ENCODE data around the gene CHMP1B.
"Not testable (repeated sequence)": the region's sequence is repeated elsewhere in the genome, so short reads cannot be mapped to it uniquely, and the experiment has no call there.

The CHMP1B gene

DNA sequence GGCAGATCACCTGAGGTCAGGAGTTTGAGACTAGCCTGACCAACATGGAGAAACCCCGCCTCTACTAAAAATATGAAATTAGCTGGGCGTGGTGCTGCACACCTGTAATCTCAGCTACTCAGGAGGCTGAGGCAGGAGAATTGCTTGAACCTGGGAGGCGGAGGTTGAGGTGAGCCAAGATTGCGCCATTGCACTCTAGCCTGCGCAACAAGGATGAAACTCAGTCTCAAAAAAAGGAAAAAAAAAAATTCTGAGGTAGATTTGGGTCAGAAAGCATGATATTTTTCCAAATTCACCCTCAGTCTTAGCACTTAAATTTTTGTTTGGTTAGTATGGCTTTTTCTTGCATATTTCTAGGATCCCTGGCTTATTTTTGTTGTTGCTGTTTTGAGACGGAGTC, 3.3 kb downstream of the CHMP1B start:
- not testable (repeated sequence) for H3K27ac ChIP-seq (ENCODE audit: low read length); DNase-seq (ENCODE audit: low read depth, low spot score); H3K4me1 ChIP-seq (ENCODE audit: control insufficient read depth, insufficient read depth, low read length); H3K36me3 ChIP-seq (ENCODE audit: control insufficient read depth, insufficient read depth, low read length); H3K4me3 ChIP-seq (ENCODE audit: low read length); H3K9me3 ChIP-seq (ENCODE audit: control insufficient read depth, insufficient read depth, low read length); H3K27me3 ChIP-seq (ENCODE audit: control insufficient read depth, insufficient read depth, low read length)
- no CpG with 5 or more reads among the region's 6 CpGs for WGBS (ENCODE audit: insufficient coverage, insufficient read length)

DNA sequence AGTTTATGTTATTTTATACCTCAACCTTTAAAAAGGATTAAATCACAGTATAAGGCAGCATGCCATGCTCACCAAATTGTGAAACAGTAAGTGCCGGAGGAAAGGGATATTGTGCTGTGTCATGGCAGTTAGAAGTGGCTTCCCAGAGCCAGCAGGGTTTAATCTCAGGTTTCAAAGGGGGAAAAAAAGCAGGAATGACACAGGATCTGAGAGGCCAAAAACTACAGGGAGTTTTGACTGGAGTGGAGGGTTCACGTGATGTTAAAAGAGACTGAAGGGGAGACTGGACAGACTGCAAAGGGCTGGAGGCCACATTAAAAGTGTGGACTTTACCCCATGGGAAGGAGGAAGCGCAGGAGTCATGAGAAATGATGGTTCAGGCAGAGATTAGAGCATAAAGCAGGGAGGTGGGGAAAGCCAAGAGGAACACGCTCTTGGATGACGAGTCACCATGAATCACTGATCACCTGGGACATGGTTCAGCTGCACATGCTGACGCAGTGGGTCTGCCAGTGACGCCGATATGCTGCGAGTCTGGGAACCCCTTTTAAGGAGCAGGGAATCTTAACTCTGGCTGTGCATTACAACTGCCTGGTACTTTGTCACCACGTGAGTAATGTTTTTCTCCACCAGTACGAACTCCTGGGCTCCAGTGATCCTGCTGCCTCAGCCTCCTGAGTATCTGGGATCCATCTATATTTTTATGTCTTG, 6.1 kb downstream of the CHMP1B start:
- no peak for DNase-seq (ENCODE audit: low read depth, low spot score)

DNA sequence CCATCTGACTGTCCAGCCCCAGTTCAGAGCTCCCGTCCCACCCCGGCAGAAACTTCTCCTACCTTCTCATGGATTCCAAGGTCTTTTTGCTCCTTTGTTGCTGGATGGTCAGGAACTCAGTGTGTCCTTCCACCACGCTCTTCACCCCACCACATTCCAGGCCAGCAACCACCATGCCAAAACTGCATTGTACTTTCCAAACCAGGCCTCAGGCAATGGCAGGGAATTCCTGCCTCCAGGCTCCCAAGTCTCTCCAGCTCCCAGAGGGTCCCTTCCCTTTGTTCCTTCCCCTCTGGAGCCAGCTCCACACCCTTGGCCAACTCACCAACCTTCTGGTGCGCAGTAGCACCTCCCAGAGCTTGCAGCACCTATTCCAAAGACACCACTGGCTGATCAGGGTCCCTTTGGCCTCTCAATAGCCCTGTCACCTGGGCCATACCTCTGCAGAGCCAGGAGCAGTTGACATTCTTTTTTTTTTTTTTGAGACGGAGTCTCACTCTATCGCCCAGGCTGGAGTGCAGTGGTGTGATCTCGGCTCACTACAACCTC, 8.1 kb downstream of the CHMP1B start:
- H3K4me3 ChIP-seq (ENCODE audit: low read length) = no peak overlapping the region
- H3K27ac ChIP-seq (ENCODE audit: low read length) = no peak overlapping the region
- no peaks in the 10 kb centered on the region for H3K36me3 ChIP-seq (ENCODE audit: control insufficient read depth, insufficient read depth, low read length)
- H3K4me1 ChIP-seq (ENCODE audit: control insufficient read depth, insufficient read depth, low read length) = peaks cover 6% of the 10 kb centered on the region
- H3K9me3 ChIP-seq (ENCODE audit: control insufficient read depth, insufficient read depth, low read length) = no peaks in the 10 kb centered on the region
- WGBS (ENCODE audit: insufficient coverage, insufficient read length) = no CpG with 5 or more reads among the region's 7 CpGs
- no peak for DNase-seq (ENCODE audit: low read depth, low spot score)
- H3K27me3 ChIP-seq (ENCODE audit: control insufficient read depth, insufficient read depth, low read length) = no peaks in the 10 kb centered on the region

More for the DNA sequence above, 6.1 kb downstream of the CHMP1B start:
- Histone ChIP-seq H3K27me3 (ENCODE audit: control insufficient read depth, insufficient read depth, low read length) (no peaks in the 10 kb centered on the region), H3K4me3 (ENCODE audit: low read length) (no peak overlapping the region), H3K36me3 (ENCODE audit: control insufficient read depth, insufficient read depth, low read length) (no peaks in the 10 kb centered on the region), H3K27ac (ENCODE audit: low read length) (no peak overlapping the region), H3K9me3 (ENCODE audit: control insufficient read depth, insufficient read depth, low read length) (no peaks in the 10 kb centered on the region), H3K4me1 (ENCODE audit: control insufficient read depth, insufficient read depth, low read length) (peaks cover 6% of the 10 kb centered on the region)
- no CpG with 5 or more reads among the region's 11 CpGs for WGBS (ENCODE audit: insufficient coverage, insufficient read length)

DNA sequence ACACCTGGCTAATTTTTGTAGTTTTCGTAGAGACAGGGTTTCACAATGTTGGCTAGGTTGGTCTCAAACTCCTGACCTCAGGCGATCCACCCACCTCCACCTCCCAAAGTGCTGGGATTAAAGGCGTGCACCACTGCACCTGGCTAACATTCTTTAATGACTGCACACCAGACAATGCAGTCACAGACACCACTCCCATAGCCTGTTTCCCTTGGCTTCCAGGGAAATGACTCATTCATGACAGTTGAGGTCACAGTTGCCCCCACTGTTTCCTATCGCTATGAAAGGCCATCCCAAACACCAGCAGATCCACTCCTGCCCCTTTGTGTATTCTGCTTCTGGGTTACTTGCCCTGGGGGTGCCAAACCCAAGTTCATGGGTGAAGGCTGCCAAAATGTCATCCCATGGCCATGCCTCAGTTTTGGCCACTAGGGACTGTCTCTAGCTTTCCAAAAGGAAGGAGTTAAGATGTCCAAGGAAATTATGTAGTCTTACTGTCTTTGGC, 8.7 kb downstream of the CHMP1B start:
- Histone ChIP-seq H3K4me1 (ENCODE audit: control insufficient read depth, insufficient read depth, low read length) (peaks cover 6% of the 10 kb centered on the region), H3K27ac (ENCODE audit: low read length) (no peak overlapping the region), H3K36me3 (ENCODE audit: control insufficient read depth, insufficient read depth, low read length) (no peaks in the 10 kb centered on the region), H3K9me3 (ENCODE audit: control insufficient read depth, insufficient read depth, low read length) (no peaks in the 10 kb centered on the region), H3K27me3 (ENCODE audit: control insufficient read depth, insufficient read depth, low read length) (no peaks in the 10 kb centered on the region), H3K4me3 (ENCODE audit: low read length) (no peak overlapping the region)
- no CpG with 5 or more reads among the region's 4 CpGs for WGBS (ENCODE audit: insufficient coverage, insufficient read length)
- DNase-seq (ENCODE audit: low read depth, low spot score) = no peak

DNA sequence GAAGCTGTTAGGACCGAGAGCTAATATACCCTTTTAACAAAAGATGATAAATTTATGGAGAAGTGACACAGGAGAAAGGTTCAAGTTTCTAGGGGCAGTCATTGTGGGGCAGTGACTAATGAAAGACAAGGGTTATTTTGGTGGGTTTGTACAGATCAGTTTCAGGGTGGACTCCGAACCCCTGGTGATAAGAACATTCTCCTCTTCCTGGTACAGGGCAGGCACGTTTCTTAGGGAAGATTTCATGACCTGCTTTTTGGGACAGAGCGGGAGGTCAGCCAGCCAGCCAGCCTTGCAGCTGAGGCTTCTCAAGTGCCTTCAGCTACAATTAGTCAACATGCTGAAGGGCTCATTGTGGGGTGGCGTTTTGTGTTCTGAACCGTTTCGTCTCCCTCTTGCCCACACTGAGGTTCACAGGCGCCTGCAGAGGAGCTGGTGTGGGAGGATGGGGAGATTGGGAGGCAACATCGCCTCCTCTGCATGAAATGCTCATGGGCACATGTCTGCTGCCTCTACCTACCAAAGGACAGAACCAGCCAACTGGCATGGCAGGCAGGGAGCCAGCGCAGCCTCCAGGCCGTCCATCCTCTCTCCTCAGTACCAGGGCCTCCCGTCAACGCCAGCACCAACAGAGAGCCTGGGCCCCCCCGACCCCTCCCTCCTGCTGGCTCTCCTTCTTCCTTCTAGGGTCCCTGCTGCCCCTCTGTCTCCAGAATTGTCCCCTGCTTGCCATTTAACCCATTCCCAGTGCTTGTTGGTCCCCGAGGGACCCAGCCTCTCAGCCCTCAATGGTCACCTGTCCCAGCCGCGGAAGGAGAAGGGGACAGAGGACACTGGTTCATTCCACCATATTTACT, 9.6 kb downstream of the CHMP1B start:
- WGBS (ENCODE audit: insufficient coverage, insufficient read length) = no CpG with 5 or more reads among the region's 17 CpGs
- Histone ChIP-seq H3K36me3 (ENCODE audit: control insufficient read depth, insufficient read depth, low read length) (no peaks in the 10 kb centered on the region), H3K4me1 (ENCODE audit: control insufficient read depth, insufficient read depth, low read length) (peaks cover 6% of the 10 kb centered on the region), H3K27ac (ENCODE audit: low read length) (no peak overlapping the region), H3K4me3 (ENCODE audit: low read length) (no peak overlapping the region), H3K27me3 (ENCODE audit: control insufficient read depth, insufficient read depth, low read length) (no peaks in the 10 kb centered on the region), H3K9me3 (ENCODE audit: control insufficient read depth, insufficient read depth, low read length) (no peaks in the 10 kb centered on the region)
- DNase-seq (ENCODE audit: low read depth, low spot score) = no peak

DNA sequence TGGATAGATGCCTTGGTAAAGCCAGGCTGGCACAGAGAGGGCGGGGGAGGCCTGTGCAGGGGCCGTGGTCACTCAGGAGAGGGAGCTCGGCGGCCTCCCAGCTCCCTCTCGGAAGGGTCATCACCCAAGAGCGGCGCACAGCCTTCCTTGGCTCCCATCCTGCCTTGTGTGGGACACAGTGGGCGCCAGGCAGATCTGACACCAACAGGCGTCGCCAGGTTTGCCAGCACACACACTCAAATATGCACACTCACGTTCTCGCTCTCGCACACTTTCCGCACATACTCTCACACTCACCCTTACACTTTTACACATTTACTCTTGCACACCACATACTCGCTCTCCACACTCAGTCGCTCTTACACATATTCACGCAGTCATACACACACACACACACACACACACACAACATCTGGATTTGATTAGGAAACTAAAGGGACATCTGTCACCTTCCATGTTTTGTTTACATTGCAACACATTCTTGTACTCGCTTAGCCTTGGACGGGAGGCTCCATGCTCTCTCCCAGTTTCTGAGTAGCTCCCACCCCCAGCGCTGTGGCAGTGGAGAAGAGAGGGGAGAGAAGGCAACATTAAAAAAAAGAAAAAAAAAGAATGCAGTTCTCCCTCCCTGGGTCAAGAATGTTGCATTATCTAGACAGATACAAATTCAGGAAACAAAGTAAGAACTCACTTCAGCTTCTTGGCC, 10.5 kb downstream of the CHMP1B start:
- no peak overlapping the region for H3K27ac ChIP-seq (ENCODE audit: low read length)

DNA sequence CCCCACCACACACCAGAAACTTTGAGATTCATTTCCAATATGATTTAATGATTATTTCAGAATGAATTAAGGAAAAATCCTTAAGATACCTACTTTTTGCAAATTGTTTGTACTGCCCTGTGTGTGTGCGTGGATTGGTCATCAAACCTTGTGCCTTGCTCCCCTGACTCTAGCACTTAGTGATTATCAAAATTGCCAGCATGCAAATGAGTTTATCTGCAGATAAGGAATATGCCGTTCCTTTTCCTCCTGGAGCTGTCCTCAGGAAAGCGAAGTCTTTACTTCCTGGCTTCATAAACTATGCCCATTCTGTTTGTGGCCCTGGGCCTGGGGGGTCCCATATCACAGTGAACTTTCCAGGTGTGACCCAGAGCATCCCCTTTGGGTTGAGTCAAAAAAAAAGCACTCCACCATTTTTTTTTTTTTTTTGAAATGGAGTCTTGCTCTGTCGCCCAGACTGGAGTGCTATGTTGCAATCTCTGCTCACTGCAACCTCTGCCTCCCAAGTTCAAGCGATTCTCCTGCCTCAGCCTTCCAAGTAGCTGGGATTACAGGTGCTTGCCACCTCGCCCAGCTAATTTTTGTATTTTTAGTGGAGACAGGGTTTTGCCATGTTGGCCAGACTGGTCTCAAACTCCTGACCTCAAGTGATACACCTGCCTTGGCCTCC, 11.4 kb downstream of the CHMP1B start:
- no peak overlapping the region for H3K27ac ChIP-seq (ENCODE audit: low read length)
- no peak overlapping the region for H3K4me3 ChIP-seq (ENCODE audit: low read length)
- H3K4me1 ChIP-seq (ENCODE audit: control insufficient read depth, insufficient read depth, low read length) = peaks cover 2% of the 10 kb centered on the region; the same call in 1 of the 2 replicates
- H3K27me3 ChIP-seq (ENCODE audit: control insufficient read depth, insufficient read depth, low read length) = no peaks in the 10 kb centered on the region
- no peak for DNase-seq (ENCODE audit: low read depth, low spot score)
- no CpG with 5 or more reads among the region's 6 CpGs for WGBS (ENCODE audit: insufficient coverage, insufficient read length)
- H3K9me3 ChIP-seq (ENCODE audit: control insufficient read depth, insufficient read depth, low read length) = no peaks in the 10 kb centered on the region
- no peaks in the 10 kb centered on the region for H3K36me3 ChIP-seq (ENCODE audit: control insufficient read depth, insufficient read depth, low read length)

More for the DNA sequence above, 10.5 kb downstream of the CHMP1B start:
- H3K27me3 ChIP-seq (ENCODE audit: control insufficient read depth, insufficient read depth, low read length) = no peaks in the 10 kb centered on the region
- H3K36me3 ChIP-seq (ENCODE audit: control insufficient read depth, insufficient read depth, low read length) = no peaks in the 10 kb centered on the region
- DNase-seq (ENCODE audit: low read depth, low spot score) = no peak
- 100% methylated on average over 7 of the region's 20 CpGs for WGBS (ENCODE audit: insufficient coverage, insufficient read length)
- H3K4me3 ChIP-seq (ENCODE audit: low read length) = no peak overlapping the region
- H3K4me1 ChIP-seq (ENCODE audit: control insufficient read depth, insufficient read depth, low read length) = peaks cover 6% of the 10 kb centered on the region
- H3K9me3 ChIP-seq (ENCODE audit: control insufficient read depth, insufficient read depth, low read length) = no peaks in the 10 kb centered on the region

DNA sequence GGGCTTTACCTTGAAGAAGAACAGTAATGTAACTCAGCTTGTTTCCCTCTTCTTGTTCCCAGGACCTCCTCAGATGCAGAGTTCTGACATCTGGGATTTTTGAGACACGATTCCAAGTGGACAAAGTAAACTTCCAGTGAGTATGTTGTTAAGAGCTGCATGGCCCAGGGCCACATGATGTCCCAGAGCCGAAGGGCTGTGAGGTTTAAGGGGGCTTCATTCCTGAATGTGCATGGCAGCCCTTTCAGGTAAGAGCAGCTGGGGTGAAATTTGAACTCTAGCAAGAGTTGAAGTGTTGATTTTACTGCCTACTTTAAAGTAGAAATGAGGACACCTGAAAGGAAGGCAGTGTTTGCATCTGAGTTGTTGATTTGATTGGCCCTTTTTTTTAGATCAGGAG, 13.3 kb downstream of the CHMP1B start:
- Histone ChIP-seq H3K27me3 (ENCODE audit: control insufficient read depth, insufficient read depth, low read length) (no peaks in the 10 kb centered on the region), H3K9me3 (ENCODE audit: control insufficient read depth, insufficient read depth, low read length) (no peaks in the 10 kb centered on the region), H3K4me3 (ENCODE audit: low read length) (no peak overlapping the region), H3K27ac (ENCODE audit: low read length) (no peak overlapping the region), H3K36me3 (ENCODE audit: control insufficient read depth, insufficient read depth, low read length) (no peaks in the 10 kb centered on the region), H3K4me1 (ENCODE audit: control insufficient read depth, insufficient read depth, low read length) (no peaks in the 10 kb centered on the region)
- no peak for DNase-seq (ENCODE audit: low read depth, low spot score)
- no CpG with 5 or more reads among the region's 2 CpGs for WGBS (ENCODE audit: insufficient coverage, insufficient read length)

DNA sequence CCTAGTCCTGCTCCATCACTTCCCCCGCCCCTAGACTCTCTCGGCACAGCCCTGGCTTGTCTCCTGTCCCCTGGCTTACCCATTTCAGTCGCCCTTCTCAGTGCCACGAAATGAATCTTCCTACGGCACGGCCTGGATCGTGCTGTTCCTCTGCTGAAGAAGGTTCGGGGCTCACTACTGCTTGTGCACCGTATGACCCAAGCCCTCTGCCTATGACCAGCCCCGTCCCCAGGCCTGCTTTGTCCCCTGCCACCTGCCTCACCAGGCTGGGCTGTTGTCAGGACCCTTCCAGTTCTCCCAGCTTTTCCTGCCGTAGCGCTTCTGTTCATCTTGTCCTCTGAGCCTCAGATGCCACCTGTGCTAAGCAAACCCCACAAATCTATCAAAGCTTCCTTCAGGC, 13.9 kb downstream of the CHMP1B start:
- no peak overlapping the region for H3K4me3 ChIP-seq (ENCODE audit: low read length)
- no peaks in the 10 kb centered on the region for H3K36me3 ChIP-seq (ENCODE audit: control insufficient read depth, insufficient read depth, low read length)
- H3K4me1 ChIP-seq (ENCODE audit: control insufficient read depth, insufficient read depth, low read length) = no peaks in the 10 kb centered on the region
- H3K9me3 ChIP-seq (ENCODE audit: control insufficient read depth, insufficient read depth, low read length) = no peaks in the 10 kb centered on the region
- H3K27me3 ChIP-seq (ENCODE audit: control insufficient read depth, insufficient read depth, low read length) = no peaks in the 10 kb centered on the region
- no peak overlapping the region for H3K27ac ChIP-seq (ENCODE audit: low read length)
- WGBS (ENCODE audit: insufficient coverage, insufficient read length) = no CpG with 5 or more reads among the region's 12 CpGs
- DNase-seq (ENCODE audit: low read depth, low spot score) = no peak

DNA sequence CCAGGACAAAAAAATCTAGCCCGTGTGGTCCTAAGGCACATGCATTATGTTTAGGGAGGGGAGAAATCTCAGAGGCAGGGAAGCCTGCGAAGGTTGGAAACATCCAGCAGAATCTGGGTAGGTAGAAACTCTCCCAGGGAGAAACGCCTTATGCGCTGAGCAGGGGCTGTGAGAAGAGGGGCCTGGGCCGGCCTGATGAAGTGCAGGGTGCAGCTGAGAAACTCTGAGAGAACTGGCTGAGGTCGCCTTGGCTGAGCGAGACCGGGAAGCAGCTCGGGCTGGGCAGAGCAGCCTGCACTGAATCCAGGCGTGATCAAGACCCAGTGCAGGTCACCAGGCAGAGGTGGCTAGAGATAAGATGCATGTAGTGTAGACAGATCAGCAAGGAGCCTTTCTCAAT, 15.1 kb downstream of the CHMP1B start:
- Histone ChIP-seq H3K9me3 (ENCODE audit: control insufficient read depth, insufficient read depth, low read length) (no peaks in the 10 kb centered on the region), H3K4me3 (ENCODE audit: low read length) (no peak overlapping the region), H3K27me3 (ENCODE audit: control insufficient read depth, insufficient read depth, low read length) (no peaks in the 10 kb centered on the region), H3K36me3 (ENCODE audit: control insufficient read depth, insufficient read depth, low read length) (no peaks in the 10 kb centered on the region), H3K4me1 (ENCODE audit: control insufficient read depth, insufficient read depth, low read length) (no peaks in the 10 kb centered on the region), H3K27ac (ENCODE audit: low read length) (no peak overlapping the region)
- no peak for DNase-seq (ENCODE audit: low read depth, low spot score)
- no CpG with 5 or more reads among the region's 10 CpGs for WGBS (ENCODE audit: insufficient coverage, insufficient read length)

All from iPS DF 6.9 (cell line).